ENCODE results near the gene NME3. TPM values are rescaled to one million over a fixed set of nuclear protein-coding genes. Genes with fewer than 3 reads are reported as not detected.

Gene NME3
- total and polyA plus RNA-seq, 2 donors (not counting 3 experiments of a cell fraction or from before 2014, with no cell fraction given): 38.2 to 74.4 TPM

- dilution Hi-C loops (cut with MboI; ENCODE audit: extremely low pct_ligation_motif_present, low sequenced_read_pairs): no loop called here
- Histone ChIP-seq H3K36me3 (ENCODE audit: control insufficient read depth in 2 of 2, extremely low read depth in 1 of 2, insufficient read depth in 2 of 2, low read length in 2 of 2) (peaks cover 3 to 40% of the 10 kb centered on the region in 2 experiments), H3K27me3 (ENCODE audit: control insufficient read depth in 2 of 2, insufficient read depth in 2 of 2, low read length in 2 of 2) (no peaks in the 10 kb centered on the region), H3K9me3 (replicated peaks; ENCODE audit: control insufficient read depth, insufficient read depth, low read length) (no peaks in the 10 kb centered on the region), H3K79me2 (ENCODE audit: control insufficient read depth, insufficient read depth, low read length) (peaks cover 6% of the 10 kb centered on the region), H3K4me1 (ENCODE audit: control insufficient read depth, extremely low read depth, insufficient read depth, low read length) (peaks cover 11% of the 10 kb centered on the region), H4K20me1 (replicated peaks; ENCODE audit: control insufficient read depth, extremely low read depth, insufficient read depth, low read length) (no peaks in the 10 kb centered on the region), H2AFZ (ENCODE audit: low read depth, low read length) (no peak overlapping the region), H3K4me3 (replicated peaks in 1 of 3; ENCODE audit: insufficient read depth in 1 of 3, low read depth in 1 of 3, low read length in 3 of 3) (no peak overlapping the region), H3K4me2 (ENCODE audit: insufficient read depth, low read length) (no peak overlapping the region), H3K27ac (ENCODE audit: insufficient read depth, low read depth, low read length) (no peak overlapping the region), H3K9me1 (replicated peaks; ENCODE audit: control insufficient read depth, extremely low read depth, insufficient read depth, low read length) (no peaks in the 10 kb centered on the region), H3K9ac (replicated peaks; ENCODE audit: extremely low read depth, insufficient read depth, low read length) (no peak overlapping the region)
- no peak for DNase-seq (ENCODE audit: low read depth, low spot score)
- intact Hi-C loops (cut with micrococcal nuclease): no loop called here
- CTCF ChIA-PET: interaction anchor here (1.3 kb wide), 1 partner anchor 62 kb away, joined by 3 read pairs; the partner anchor contains the start of gene MAPK8IP3
- no TSS peak for BruUV-seq (replicated peaks)
- POLR2A ChIA-PET: no interaction called here
- FAIRE-seq: no peak
- TF ChIP-seq POLR2AphosphoS5 (IDR thresholded peaks at IDR 0.05; ENCODE audit: insufficient read depth, low read depth, low read length) (no peak), FOS (IDR thresholded peaks at IDR 0.05; ENCODE audit: borderline replicate concordance, insufficient read depth, low read length) (no peak), CTCF (IDR thresholded peaks at IDR 0.05; ENCODE audit: extremely low read depth in 1 of 2, insufficient read depth in 1 of 2, low read depth in 1 of 2, low read length in 2 of 2) (no peak), MYC (IDR thresholded peaks at IDR 0.05; ENCODE audit: low read depth, low read length) (no peak), EZH2 (IDR thresholded peaks at IDR 0.05; ENCODE audit: borderline replicate concordance, low read depth, low read length, severe bottlenecking) (no peak), POLR2A (IDR thresholded peaks at IDR 0.05; ENCODE audit: low read depth, low read length) (no peak), GATA2 (IDR thresholded peaks at IDR 0.05; ENCODE audit: insufficient read depth, insufficient read length, low read depth, low read length) (no peak), JUN (IDR thresholded peaks at IDR 0.05; ENCODE audit: borderline replicate concordance, insufficient read depth, insufficient read length, low read depth) (no peak), MAX (IDR thresholded peaks at IDR 0.05; ENCODE audit: insufficient read depth, insufficient read length) (no peak)
Measured at GRCh38 chr16:1768061-1768766, 3.1 kb downstream of the NME3 start.

All from endothelial cell of umbilical vein (primary cell).